Right lobe of liver (tissue), 6 donors: ENCODE data around the gene RASSF5. TPM values are rescaled to one million over a fixed set of nuclear protein-coding genes. Genes with fewer than 3 reads are reported as not detected.

ENCODE experiments used
- ATAC-seq, 4 donors: fragments of 200-7000 bp; cut with Tn5 transposase; one replicate each; pipeline ENCODE4 v1.9.1; 2020; ENCODE audit warnings: mild to moderate bottlenecking in 4 of 4, moderate library complexity in 4 of 4
- DNase-seq, 3 donors: peaks; one replicate each; pipeline ENCODE4 v3.0.0-alpha.2; 2020
- H3K27ac ChIP-seq, 3 donors: fragments of 200-600 bp; one replicate each; pipeline ENCODE4 v1.8.0; 2022
- H3K27me3 ChIP-seq, 2 donors: fragments of 200-600 bp; one replicate each; pipeline ENCODE4 v1.8.0; 2022
- H3K36me3 ChIP-seq, 4 donors: fragments of 200-600 bp; sonication (generic) in 1 of 4; one replicate each; pipeline versions ENCODE4 v1.5.1 to v1.8.0; 2017 to 2022; ENCODE audit warnings: control low read depth in 1 of 4
- H3K4me1 ChIP-seq, 4 donors: fragments of 200-600 bp; sonication (generic) in 1 of 4; one replicate each; pipeline versions ENCODE4 v1.5.1 to v1.8.0; 2017 to 2022; ENCODE audit warnings: control low read depth in 1 of 4
- H3K4me3 ChIP-seq, 3 donors: fragments of 200-600 bp; one replicate each; pipeline ENCODE4 v1.8.0; 2022
- H3K9me3 ChIP-seq, 4 donors: fragments of 200-600 bp; sonication (generic) in 1 of 4; one replicate each; pipeline versions ENCODE4 v1.5.1 to v1.8.0; 2017 to 2022; ENCODE audit warnings: control low read depth in 1 of 4
- POLR2A ChIP-seq: fragments of 450-650 bp; IDR thresholded peaks from one replicate; pipeline ENCODE4 v1.6.1; 2017; ENCODE audit warnings: antibody characterized with exemption, mild to moderate bottlenecking
- WGBS: methylation state at CpG from one replicate; pipeline ENCODE4 v1.1.6; 2018; ENCODE audit warnings: low coverage, low lambda C conversion rate; ENCODE audit not compliant: insufficient coverage; ENCODE audit errors: missing lambda C conversion rate; 5-methylcytosine and 5-hydroxymethylcytosine counted together
- intact Hi-C, 2 donors: fragments of 100-400 bp; cut with DNase I; formaldehyde crosslinking; loops; one replicate each; pipeline versions ENCODE4 v1.11.2 to v1.14.1; 2022
- total RNA-seq, 6 experiments: library from RNA; depleted of rRNA in 2 of 6; stranded (reverse); fragments of >200 nt in 2 of 6; fragmentation: NEBNext Ultra II Directional in 3 of 6; extraction: Animal tissue kit (Norgen Biotek cat#: 25700) in 3 of 6; gene quantifications; one replicate each; pipeline versions ENCODE4 v1.1.0 to v1.2.4, GENCODE V29; 2016 to 2023
- TF ChIP-seq, protein P1 (sequence below), 4 donors: fragments of 200-600 bp in 3 of 4; fragments of 450-650 bp in 1 of 4; IDR thresholded peaks; one replicate each; pipeline versions ENCODE4 v1.5.1 to v1.8.0; 2016 to 2022; ENCODE audit warnings: antibody characterized with exemption in 4 of 4, mild to moderate bottlenecking in 2 of 4
- donor health status: DM: no; HTN: yes; CAD: no.
- donor health status: DM: no; HTN: no; CAD: no.
- donor health status: DM: no; HTN: no; CAD: no.
- donor health status: DM: no; HTN: yes; CAD: no.
- donor health status: DM: no; HTN: yes; CAD: no.

RASSF5 gene
- total RNA-seq, 6 experiments from 2014 or later = 8.1 to 18.8 (median 12.6) TPM

DNA sequence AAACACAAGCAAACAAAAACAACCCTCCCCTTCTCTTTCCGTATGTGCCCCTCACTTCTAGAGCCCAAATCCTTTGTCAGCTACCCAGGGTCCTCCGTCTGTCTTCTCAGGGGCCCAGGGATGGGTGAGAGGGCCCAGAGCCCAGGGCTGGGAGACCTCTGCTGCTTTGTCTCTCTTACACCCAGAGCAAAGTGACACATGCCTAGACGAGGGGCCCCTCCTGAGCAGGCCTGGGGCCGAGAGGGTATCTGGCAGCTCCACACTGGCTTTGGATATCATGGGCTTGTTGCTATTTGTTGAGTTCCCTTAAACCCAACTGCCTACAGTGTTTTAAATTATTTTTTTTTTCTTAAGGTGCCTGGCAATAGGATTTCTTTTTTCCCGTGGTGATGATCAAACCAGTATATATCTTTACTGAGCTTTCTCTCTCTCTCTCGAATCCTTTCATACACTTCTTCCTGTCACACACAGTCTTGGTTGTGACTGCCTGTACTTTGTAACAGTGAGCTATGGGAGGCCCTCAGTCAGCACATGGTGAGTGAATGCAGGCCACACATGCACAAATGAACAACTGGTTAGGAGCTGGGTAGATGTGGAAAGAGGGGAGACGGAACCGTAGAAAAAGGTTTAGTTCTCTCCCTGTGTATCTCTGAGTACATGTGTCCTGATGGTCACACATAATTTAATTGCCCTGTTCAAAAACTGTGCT is 14.5 kb downstream of the RASSF5 start:
- no peak for TF ChIP-seq POLR2A
- TF ChIP-seq, protein P1, sequence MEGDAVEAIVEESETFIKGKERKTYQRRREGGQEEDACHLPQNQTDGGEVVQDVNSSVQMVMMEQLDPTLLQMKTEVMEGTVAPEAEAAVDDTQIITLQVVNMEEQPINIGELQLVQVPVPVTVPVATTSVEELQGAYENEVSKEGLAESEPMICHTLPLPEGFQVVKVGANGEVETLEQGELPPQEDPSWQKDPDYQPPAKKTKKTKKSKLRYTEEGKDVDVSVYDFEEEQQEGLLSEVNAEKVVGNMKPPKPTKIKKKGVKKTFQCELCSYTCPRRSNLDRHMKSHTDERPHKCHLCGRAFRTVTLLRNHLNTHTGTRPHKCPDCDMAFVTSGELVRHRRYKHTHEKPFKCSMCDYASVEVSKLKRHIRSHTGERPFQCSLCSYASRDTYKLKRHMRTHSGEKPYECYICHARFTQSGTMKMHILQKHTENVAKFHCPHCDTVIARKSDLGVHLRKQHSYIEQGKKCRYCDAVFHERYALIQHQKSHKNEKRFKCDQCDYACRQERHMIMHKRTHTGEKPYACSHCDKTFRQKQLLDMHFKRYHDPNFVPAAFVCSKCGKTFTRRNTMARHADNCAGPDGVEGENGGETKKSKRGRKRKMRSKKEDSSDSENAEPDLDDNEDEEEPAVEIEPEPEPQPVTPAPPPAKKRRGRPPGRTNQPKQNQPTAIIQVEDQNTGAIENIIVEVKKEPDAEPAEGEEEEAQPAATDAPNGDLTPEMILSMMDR (IDR thresholded peaks at IDR 0.05) = no peak
- Histone ChIP-seq H3K27ac (peak overlapping the region in 1 of 3 donors; percentile 45), H3K36me3 (no peaks in the 10 kb centered on the region), H3K4me3 (no peak overlapping the region), H3K27me3 (no peaks in the 10 kb centered on the region), H3K4me1 (peaks cover 0 to 47% (median 15%) of the 10 kb centered on the region in 4 donors), H3K9me3 (no peaks in the 10 kb centered on the region)
- DNase-seq (no peak), ATAC-seq (no peak)
- intact Hi-C loops = no loop called here
- WGBS = 68% methylated on average over 7 of the region's 8 CpGs

- Histone ChIP-seq H3K9me3 (no peaks in the 10 kb centered on the region), H3K4me1 (peaks cover 0 to 26% (median 7%) of the 10 kb centered on the region in 4 donors), H3K27ac (peak overlapping the region in 1 of 3 donors; percentile 57), H3K36me3 (no peaks in the 10 kb centered on the region), H3K4me3 (no peak overlapping the region), H3K27me3 (no peaks in the 10 kb centered on the region)
- ATAC-seq (peak in 2 of 4 donors; percentile 12 to 21), DNase-seq (no peak)
- 40% methylated on average over 4 of the region's 5 CpGs for WGBS
- no peak for TF ChIP-seq POLR2A
- TF ChIP-seq, protein P1 (IDR thresholded peaks at IDR 0.05) = no peak
- intact Hi-C loops = no loop called here
Observed at GRCh38 chr1:206524739-206525364, 17.5 kb downstream of the RASSF5 start.

GRCh38 chr1:206526064-206526911 is 19.0 kb downstream of the RASSF5 start:
- H3K4me1 ChIP-seq = peaks cover 0 to 24% (median 7%) of the 10 kb centered on the region in 4 donors
- peak in 2 of 3 donors; percentile 48 to 69 for DNase-seq
- ATAC-seq = peak; percentile 62 to 89 (median 82)
- intact Hi-C loops = no loop called here
- TF ChIP-seq, protein P1 (IDR thresholded peaks at IDR 0.05) = no peak
- TF ChIP-seq POLR2A = no peak
- no peaks in the 10 kb centered on the region for H3K9me3 ChIP-seq
- no peaks in the 10 kb centered on the region for H3K27me3 ChIP-seq
- H3K27ac ChIP-seq = peak overlapping the region in 1 of 3 donors; percentile 57
- no peaks in the 10 kb centered on the region for H3K36me3 ChIP-seq
- no peak overlapping the region for H3K4me3 ChIP-seq
- 17% methylated on average over 3 of the region's 6 CpGs for WGBS

- H3K4me1 ChIP-seq = peaks cover 0 to 24% (median 7%) of the 10 kb centered on the region in 4 donors
- ATAC-seq = no peak
- no peak for DNase-seq
- whole genome bisulfite sequencing = 94% methylated on average over 3 of the region's 7 CpGs
- intact Hi-C loops = no loop called here
- H3K9me3 ChIP-seq = no peaks in the 10 kb centered on the region
- TF ChIP-seq POLR2A = no peak
- TF ChIP-seq, protein P1 (IDR thresholded peaks at IDR 0.05) = no peak
- no peak overlapping the region for H3K27ac ChIP-seq
- H3K4me3 ChIP-seq = no peak overlapping the region
- H3K36me3 ChIP-seq = no peaks in the 10 kb centered on the region
- no peaks in the 10 kb centered on the region for H3K27me3 ChIP-seq
Observed at GRCh38 chr1:206529425-206529824, 22.1 kb downstream of the RASSF5 start.
